K562 (cell line): Measurements from ENCODE around the gene HADHB. TPM values are rescaled to one million over a fixed set of nuclear protein-coding genes. Genes with fewer than 3 reads are reported as not detected.

ENCODE experiments used
- ATAC-seq: fragments of 200-7000 bp; cut with Tn5 transposase; 3 replicates; pipeline ENCODE4 v1.9.1; 2020; ENCODE audit warnings: moderate library complexity
- BruUV-seq: library from RNA; stranded (reverse); fragments of 400-500 nt; replicated peaks from 2 replicates; lab custom pipeline; 2021; lab: Mats Ljungman, UMichigan
- CTCF ChIA-PET: fragments of 300-600 bp; formaldehyde crosslinking; extraction: SDS; loops from one replicate; lab custom pipeline; 2021; ENCODE audit warnings: low intra/inter-chr PET ratio; lab: Yijun Ruan, JAX
- POLR2A ChIA-PET: fragments of 300-600, 350-650 bp; sonication (Branson Sonifier 250); formaldehyde crosslinking; extraction: SDS; loops from one replicate; lab custom pipeline; 2021; ENCODE audit warnings: antibody characterized with exemption, inconsistent platforms; lab: Yijun Ruan, JAX
- DNase-seq, 4 experiments: peaks; one replicate each; pipeline versions ENCODE4 v3.0.0 to v3.0.0-alpha.2; 2011 to 2018; ENCODE audit warnings: low spot score in 3 of 4, mixed read lengths in 3 of 4; ENCODE audit errors: extremely low read depth in 1 of 4
- FAIRE-seq: peaks from 2 replicates; lab custom pipeline; 2011; peaks lifted over from hg19 to GRCh38; lab: Jason Lieb, UNC
- H2AFZ ChIP-seq: 2 replicates; pipeline ENCODE4 v1.6.0; 2011; ENCODE audit warnings: low read depth, low read length, control low read depth, inconsistent platforms
- H3K27ac ChIP-seq: fragments of 200-600 bp; 3 replicates; pipeline ENCODE4 v1.8.0; 2011; ENCODE audit warnings: low read depth, mild to moderate bottlenecking, control low read depth, inconsistent platforms, low read length, moderate library complexity, mixed read lengths; ENCODE audit errors: extremely low read depth
- H3K27me3 ChIP-seq, 2 experiments: fragments of 300-600 bp in 1 of 2; 2 replicates in 1 of 2; 3 replicates in 1 of 2; pipeline versions ENCODE4 v1.6.0 to v1.8.0; 2011; ENCODE audit warnings: inconsistent platforms in 2 of 2, low read length in 2 of 2, mild to moderate bottlenecking in 1 of 2, mixed read lengths in 1 of 2, moderate library complexity in 1 of 2; ENCODE audit not compliant: control insufficient read depth in 2 of 2, insufficient read depth in 2 of 2
- H3K36me3 ChIP-seq: fragments of 300-600 bp; 3 replicates; pipeline ENCODE4 v1.8.0; 2011; ENCODE audit warnings: mild to moderate bottlenecking, low read length, inconsistent platforms; ENCODE audit not compliant: control insufficient read depth, insufficient read depth
- H3K4me1 ChIP-seq, 2 experiments: fragments of 200-600 bp in 1 of 2; replicated peaks in 1 of 2; 2 replicates in 1 of 2; 3 replicates in 1 of 2; pipeline versions ENCODE4 v1.5.1 to v1.8.0; 2011; ENCODE audit warnings: inconsistent platforms in 2 of 2, low read length in 2 of 2, mild to moderate bottlenecking in 1 of 2, mixed read lengths in 1 of 2, moderate library complexity in 1 of 2; ENCODE audit not compliant: control insufficient read depth in 2 of 2, insufficient read depth in 2 of 2
- H3K4me2 ChIP-seq: 2 replicates; pipeline ENCODE4 v1.6.1; 2011; ENCODE audit warnings: low read length, control low read depth, inconsistent platforms, mixed read lengths; ENCODE audit not compliant: insufficient read depth
- H3K4me3 ChIP-seq: fragments of 200-600 bp; sonication (generic), shearing (Covaris generic); 2 replicates; pipeline ENCODE4 v1.5.1; 2016; ENCODE audit warnings: control low read depth, inconsistent platforms
- H3K79me2 ChIP-seq: fragments of 200-600 bp; 3 replicates; pipeline ENCODE4 v1.8.0; 2011; ENCODE audit warnings: low read length, inconsistent platforms; ENCODE audit not compliant: control insufficient read depth, insufficient read depth
- H3K9ac ChIP-seq, 2 experiments: 2 replicates each; pipeline versions ENCODE4 v1.6.0 to v1.6.1; 2011; ENCODE audit warnings: low read depth in 2 of 2, low read length in 2 of 2, control low read depth in 1 of 2, inconsistent platforms in 1 of 2, mild to moderate bottlenecking in 1 of 2, mixed read lengths in 1 of 2; ENCODE audit not compliant: insufficient read depth in 1 of 2
- H3K9me1 ChIP-seq: one replicate; pipeline ENCODE4 v1.6.0; 2011; ENCODE audit warnings: inconsistent platforms, mild to moderate bottlenecking, low read length, moderate library complexity; ENCODE audit not compliant: control insufficient read depth, insufficient read depth
- H3K9me3 ChIP-seq: replicated peaks from 2 replicates; pipeline ENCODE4 v1.5.1; 2011; ENCODE audit warnings: low read depth, low read length, inconsistent platforms; ENCODE audit not compliant: control insufficient read depth, insufficient read depth
- H4K20me1 ChIP-seq: replicated peaks from 2 replicates; pipeline ENCODE4 v1.6.1; 2011; ENCODE audit warnings: low read length, inconsistent platforms, mixed read lengths; ENCODE audit not compliant: control insufficient read depth, insufficient read depth
- CGGBP1 ChIP-seq: fragments of 250-450 bp; sonication (Bioruptor Pico); IDR thresholded peaks from 2 replicates; pipeline ENCODE4 v1.9.0; 2021; ENCODE audit warnings: mild to moderate bottlenecking
- CLOCK ChIP-seq: fragments of 250-450 bp; sonication (Bioruptor Pico); IDR thresholded peaks from 2 replicates; pipeline ENCODE4 v1.4.0; 2020; ENCODE audit warnings: mild to moderate bottlenecking, moderate library complexity, borderline replicate concordance
- ETV1 ChIP-seq: fragments of 450-650 bp; conservative IDR thresholded peaks from 2 replicates; pipeline ENCODE4 v1.6.1; 2016; ENCODE audit warnings: missing genetic modification characterization, control low read depth, low read depth, missing compliant biosample characterization
- HDAC8 ChIP-seq: fragments of 450-650 bp; IDR thresholded peaks from 2 replicates; pipeline ENCODE4 v1.6.1; 2016; ENCODE audit warnings: mild to moderate bottlenecking, missing genetic modification characterization, moderate library complexity, missing compliant biosample characterization
- HMGN3 ChIP-seq: IDR thresholded peaks from 2 replicates; pipeline ENCODE4 v1.6.1; 2011; ENCODE audit warnings: borderline replicate concordance, low read depth, mild to moderate bottlenecking, mixed read lengths, low read length; ENCODE audit not compliant: insufficient read length; ENCODE audit errors: extremely low read depth
- KHSRP ChIP-seq: fragments of 450-650 bp; IDR thresholded peaks from 2 replicates; pipeline ENCODE4 v1.6.1; 2017
- L3MBTL2 ChIP-seq: fragments of 450-650 bp; IDR thresholded peaks from 2 replicates; pipeline ENCODE4 v1.6.1; 2016; ENCODE audit warnings: mild to moderate bottlenecking, moderate library complexity
- SMARCB1 ChIP-seq: IDR thresholded peaks from 2 replicates; pipeline ENCODE4 v1.6.1; 2011; ENCODE audit warnings: improper control_type of control experiment, low read depth; ENCODE audit not compliant: insufficient read length
- TRIM24 ChIP-seq, 2 experiments: fragments of 450-650 bp; IDR thresholded peaks; 2 replicates each; pipeline ENCODE4 v1.6.1; 2016
- TRIM25 ChIP-seq: fragments of 450-650 bp; IDR thresholded peaks from 2 replicates; pipeline ENCODE4 v1.7.0; 2016; ENCODE audit warnings: borderline replicate concordance
- ZFX ChIP-seq: sonication (generic); formaldehyde crosslinking; IDR thresholded peaks from 2 replicates; pipeline ENCODE4 v1.8.0; 2022; ENCODE audit warnings: mild to moderate bottlenecking, missing genetic modification reagents, moderate library complexity
- ZNF41 ChIP-seq: fragments of 250-450 bp; sonication (Bioruptor Pico); conservative IDR thresholded peaks from 2 replicates; pipeline ENCODE4 v1.4.0; 2020; ENCODE audit warnings: mild to moderate bottlenecking
- WGBS: fragments of 100-300 bp; shearing (Covaris generic); methylation state at CpG from one replicate; pipeline ENCODE4 v1.1.6; 2016; ENCODE audit warnings: low coverage, mixed read lengths; ENCODE audit not compliant: insufficient coverage; ENCODE audit errors: missing lambda C conversion rate; 5-methylcytosine and 5-hydroxymethylcytosine counted together
- in situ Hi-C: fragments of 300-500 bp; cut with MboI; formaldehyde crosslinking; loops from 4 replicates; pipeline ENCODE4 v1.15.0; 2018; ENCODE audit warnings: inconsistent platforms, mixed read lengths
- intact Hi-C: fragments of 100-400 bp; cut with micrococcal nuclease; formaldehyde crosslinking; loops from 2 replicates; pipeline ENCODE4 v1.14.2; 2022
- polyA plus RNA-seq, 8 experiments: library from polyadenylated mRNA; depleted of rRNA in 4 of 8; stranded (reverse) in 5 of 8; unstranded in 3 of 8; fragments of >200 nt; fragmentation: Nextera tagmentation in 2 of 8; fragmentation: Illumina TruSeq in 1 of 8; extraction: Ambion mirVana in 2 of 8; extraction: Trizol in 1 of 8; gene quantifications; 2 replicates each; pipeline versions ENCODE4 v1.2.1 to v1.2.3, GENCODE V29; 2011 to 2014; ENCODE audit warnings: inconsistent platforms in 1 of 8, missing spikeins in 1 of 8
- total RNA-seq, 7 experiments: library from RNA; depleted of rRNA in 6 of 7; stranded (reverse); fragments of >200 nt in 6 of 7; fragmentation: Illumina TruSeq in 2 of 7; extraction: Trizol in 2 of 7; gene quantifications; 2 replicates each; pipeline versions ENCODE4 v1.2.1 to v1.2.3, GENCODE V29; 2011 to 2021; ENCODE audit warnings: low replicate concordance in 1 of 7
- TF ChIP-seq, protein P1 (sequence below): sonication (generic); formaldehyde crosslinking; IDR thresholded peaks from 2 replicates; pipeline ENCODE4 v1.8.0; 2022; ENCODE audit warnings: mild to moderate bottlenecking, missing genetic modification reagents
- TF ChIP-seq, protein P2 (sequence below): fragments of 450-650 bp; formaldehyde crosslinking; IDR thresholded peaks from 2 replicates; pipeline ENCODE4 v1.4.0; 2020; ENCODE audit warnings: mild to moderate bottlenecking, moderate library complexity

Gene HADHB
- total and polyA plus RNA-seq, 9 of the 15 experiments (the other 6 are each of a cell fraction or from before 2014, with no cell fraction given): 67.3 to 199 (median 100) TPM

DNA sequence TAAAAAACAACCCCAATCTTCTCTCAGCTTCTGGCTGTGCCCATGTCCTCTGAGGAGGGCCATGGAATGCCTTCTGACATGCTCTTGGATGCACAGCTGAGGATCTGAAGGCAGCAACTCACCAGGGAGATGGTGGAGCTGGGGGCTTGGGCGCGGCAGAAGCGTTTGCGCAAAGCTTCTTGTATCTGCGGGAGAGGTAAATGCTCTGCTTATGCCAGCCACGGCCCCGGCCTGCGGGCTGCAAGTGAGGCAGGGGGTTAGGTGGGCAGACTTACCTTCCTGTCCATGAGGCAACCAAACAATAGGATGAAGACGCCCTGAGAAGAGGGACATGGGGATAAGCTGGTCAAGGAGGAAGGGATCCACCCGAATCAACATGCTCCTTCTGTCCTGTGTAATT, 65.2 kb downstream of the HADHB start:
- H4K20me1 ChIP-seq: no peaks in the 10 kb centered on the region
- 8% methylated on average over 9 of the region's 10 CpGs for WGBS
- H3K4me3 ChIP-seq: no peak overlapping the region
- H3K79me2 ChIP-seq: no peaks in the 10 kb centered on the region
- in situ Hi-C loops: no loop called here
- peaks cover 13 to 45% of the 10 kb centered on the region in 2 experiments for H3K27me3 ChIP-seq
- no peak overlapping the region for H3K4me2 ChIP-seq
- H3K4me1 ChIP-seq: peaks cover 0 to 13% of the 10 kb centered on the region in 2 experiments; a peak in 1 of 5 replicates
- intact Hi-C loops: no loop called here
- no peak overlapping the region for H3K27ac ChIP-seq
- no peak for FAIRE-seq
- H3K9me1 ChIP-seq: no peaks in the 10 kb centered on the region
- no peak for DNase-seq
- no peaks in the 10 kb centered on the region for H3K9me3 ChIP-seq
- no peak overlapping the region for H2AFZ ChIP-seq
- TF ChIP-seq, protein P1, sequence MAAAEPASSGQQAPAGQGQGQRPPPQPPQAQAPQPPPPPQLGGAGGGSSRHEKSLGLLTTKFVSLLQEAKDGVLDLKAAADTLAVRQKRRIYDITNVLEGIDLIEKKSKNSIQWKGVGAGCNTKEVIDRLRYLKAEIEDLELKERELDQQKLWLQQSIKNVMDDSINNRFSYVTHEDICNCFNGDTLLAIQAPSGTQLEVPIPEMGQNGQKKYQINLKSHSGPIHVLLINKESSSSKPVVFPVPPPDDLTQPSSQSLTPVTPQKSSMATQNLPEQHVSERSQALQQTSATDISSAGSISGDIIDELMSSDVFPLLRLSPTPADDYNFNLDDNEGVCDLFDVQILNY (CRISPR knock-in tag): no peak
- no peak for TF ChIP-seq TRIM24 (IDR thresholded peaks at IDR 0.05)
- TF ChIP-seq KHSRP: no peak
- TF ChIP-seq TRIM25: no peak
- no peak for TF ChIP-seq ZNF41 (CRISPR knock-in tag)
- TF ChIP-seq L3MBTL2: no peak
- no peak for TF ChIP-seq ZFX (CRISPR knock-in tag)
- TF ChIP-seq ETV1: no peak
- TF ChIP-seq HMGN3: no peak
- no peak for TF ChIP-seq SMARCB1
- TF ChIP-seq, protein P2, sequence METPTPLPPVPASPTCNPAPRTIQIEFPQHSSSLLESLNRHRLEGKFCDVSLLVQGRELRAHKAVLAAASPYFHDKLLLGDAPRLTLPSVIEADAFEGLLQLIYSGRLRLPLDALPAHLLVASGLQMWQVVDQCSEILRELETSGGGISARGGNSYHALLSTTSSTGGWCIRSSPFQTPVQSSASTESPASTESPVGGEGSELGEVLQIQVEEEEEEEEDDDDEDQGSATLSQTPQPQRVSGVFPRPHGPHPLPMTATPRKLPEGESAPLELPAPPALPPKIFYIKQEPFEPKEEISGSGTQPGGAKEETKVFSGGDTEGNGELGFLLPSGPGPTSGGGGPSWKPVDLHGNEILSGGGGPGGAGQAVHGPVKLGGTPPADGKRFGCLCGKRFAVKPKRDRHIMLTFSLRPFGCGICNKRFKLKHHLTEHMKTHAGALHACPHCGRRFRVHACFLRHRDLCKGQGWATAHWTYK (CRISPR knock-in tag): no peak
- TF ChIP-seq CLOCK: no peak
- TF ChIP-seq HDAC8 (tag): no peak
- TF ChIP-seq CGGBP1 (CRISPR knock-in tag): no peak
- no peak overlapping the region for H3K9ac ChIP-seq
- BruUV-seq: no TSS peak
- POLR2A ChIA-PET: interaction anchor here (0.6 to 1.5 kb wide), 5 partner anchors 8 to 266 kb away, joined by 3 to 8 read pairs (median 3); no protein-coding TSS in a partner anchor
- no peak for ATAC-seq
- H3K36me3 ChIP-seq: no peaks in the 10 kb centered on the region
- CTCF ChIA-PET: interaction anchor here (1.1 kb wide), 1 partner anchor 17 kb away, joined by 3 read pairs; no protein-coding TSS in a partner anchor
